Measurements from ENCODE around the gene ZNF236. TPM values are rescaled to one million over a fixed set of nuclear protein-coding genes. Genes with fewer than 3 reads are reported as not detected.
A peak's percentile ranks its signal among the peaks of the same experiment; 100 is the strongest.

The ZNF236 gene
- total RNA-seq, 4 donors from 2014 or later, result 21.0 to 36.3 (median 31.8) TPM

GRCh38 chr18:77006305-77007175 lies 184.2 kb downstream of the ZNF236 start:
- peak overlapping the region; percentile 71 to 94 (median 84) for H3K27ac ChIP-seq
- no peak for DNase-seq (ENCODE audit: low spot score in 2 of 2)
- TF ChIP-seq POLR2A (IDR thresholded peaks at IDR 0.05) (no peak), CTCF (IDR thresholded peaks at IDR 0.05) (no peak), EP300 (IDR thresholded peaks at IDR 0.05) (peak in 1 of 2 donors; percentile 41)
- 41 to 46% methylated on average over 26 to 29 of the region's 29 CpGs for WGBS, 2 donors
- H3K4me3 ChIP-seq, result peak overlapping the region in 3 of 4 donors; percentile 6 to 51 (median 13)
- no peaks in the 10 kb centered on the region for H3K9me3 ChIP-seq
- H3K4me1 ChIP-seq, result peaks cover 0 to 61% (median 28%) of the 10 kb centered on the region in 4 donors
- no peaks in the 10 kb centered on the region for H3K27me3 ChIP-seq
- peaks cover 0 to 12% (median 0%) of the 10 kb centered on the region in 3 donors for H3K36me3 ChIP-seq

- H3K9me3 ChIP-seq, result no peaks in the 10 kb centered on the region
- peaks cover 0 to 12% (median 0%) of the 10 kb centered on the region in 3 donors for H3K36me3 ChIP-seq
- TF ChIP-seq CTCF (IDR thresholded peaks at IDR 0.05), result no peak
- TF ChIP-seq POLR2A (IDR thresholded peaks at IDR 0.05), result no peak
- TF ChIP-seq EP300 (IDR thresholded peaks at IDR 0.05), result no peak
- peak overlapping the region; percentile 71 to 94 (median 84) for H3K27ac ChIP-seq
- peak overlapping the region in 3 of 4 donors; percentile 6 to 51 (median 13) for H3K4me3 ChIP-seq
- H3K4me1 ChIP-seq, result peaks cover 0 to 58% (median 28%) of the 10 kb centered on the region in 4 donors
- no peaks in the 10 kb centered on the region for H3K27me3 ChIP-seq
- 47 to 48% methylated on average over 12 of the region's 12 CpGs for WGBS, 2 donors
- no peak for DNase-seq (ENCODE audit: low spot score in 2 of 2)
Measured at GRCh38 chr18:77007251-77007650, 184.9 kb downstream of the ZNF236 start.

GRCh38 chr18:77008006-77008405 lies 185.6 kb downstream of the ZNF236 start:
- Histone ChIP-seq H3K4me1 (peaks cover 0 to 56% (median 29%) of the 10 kb centered on the region in 4 donors), H3K27me3 (no peaks in the 10 kb centered on the region), H3K9me3 (no peaks in the 10 kb centered on the region), H3K4me3 (peak overlapping the region in 1 of 4 donors; percentile 51), H3K27ac (peak overlapping the region; percentile 71 to 94 (median 84)), H3K36me3 (peaks cover 0 to 12% (median 0%) of the 10 kb centered on the region in 3 donors)
- WGBS, 2 donors, result 56 to 76% methylated on average over 12 to 13 of the region's 13 CpGs
- DNase-seq (ENCODE audit: low spot score in 2 of 2), result no peak
- no peak for TF ChIP-seq EP300 (IDR thresholded peaks at IDR 0.05)
- TF ChIP-seq CTCF (IDR thresholded peaks at IDR 0.05), result no peak
- no peak for TF ChIP-seq POLR2A (IDR thresholded peaks at IDR 0.05)

GRCh38 chr18:77008576-77009315 lies 186.4 kb downstream of the ZNF236 start:
- Histone ChIP-seq H3K36me3 (peaks cover 0 to 12% (median 0%) of the 10 kb centered on the region in 3 donors), H3K9me3 (no peaks in the 10 kb centered on the region), H3K4me1 (peaks cover 0 to 60% (median 31%) of the 10 kb centered on the region in 4 donors), H3K27ac (peak overlapping the region; percentile 71 to 94 (median 84)), H3K4me3 (peak overlapping the region in 1 of 4 donors; percentile 51), H3K27me3 (no peaks in the 10 kb centered on the region)
- no peak for TF ChIP-seq EP300 (IDR thresholded peaks at IDR 0.05)
- no peak for TF ChIP-seq POLR2A (IDR thresholded peaks at IDR 0.05)
- TF ChIP-seq CTCF (IDR thresholded peaks at IDR 0.05), result no peak
- no peak for DNase-seq (ENCODE audit: low spot score in 2 of 2)
- WGBS, 2 donors, result 79% methylated on average over 21 to 23 of the region's 23 CpGs

All from tibial nerve (tissue), 4 donors.